Endothelial cell of umbilical vein (primary cell): ENCODE measurements around the gene MRGPRD. TPM values are rescaled to one million over a fixed set of nuclear protein-coding genes. Genes with fewer than 3 reads are reported as not detected.

Experiments used
- BruUV-seq: library from RNA; stranded (reverse); fragments of 400-500 nt; replicated peaks from 2 replicates; lab custom pipeline; 2021; lab: Mats Ljungman, UMichigan
- CTCF ChIA-PET: fragments of 300-600, 350-600 bp; sonication (Branson Sonifier 250); formaldehyde crosslinking; loops from one replicate; lab custom pipeline; 2021; ENCODE audit warnings: antibody characterized with exemption, inconsistent platforms; lab: Charles Lee
- POLR2A ChIA-PET: fragments of 300-600, 350-600 bp; sonication (Branson Sonifier 250); formaldehyde crosslinking; loops from one replicate; lab custom pipeline; 2021; ENCODE audit warnings: antibody characterized with exemption, inconsistent platforms; lab: Charles Lee
- DNase-seq: peaks from one replicate; pipeline ENCODE4 v3.0.0-alpha.2; 2011; ENCODE audit warnings: low read depth, low spot score
- FAIRE-seq: peaks from 2 replicates; lab custom pipeline; 2011; peaks lifted over from hg19 to GRCh38; lab: Jason Lieb, UNC
- H2AFZ ChIP-seq: 2 replicates; pipeline ENCODE4 v1.6.0; 2012; ENCODE audit warnings: low read depth, low read length, control low read depth, inconsistent platforms
- H3K27ac ChIP-seq: 2 replicates; pipeline ENCODE4 v1.5.1; 2011; ENCODE audit warnings: low read depth, mild to moderate bottlenecking, control low read depth, low read length, moderate library complexity; ENCODE audit not compliant: insufficient read depth
- H3K27me3 ChIP-seq, 2 experiments: 2 replicates each; pipeline versions ENCODE4 v1.6.0 to v1.6.1; 2011; ENCODE audit warnings: low read length in 2 of 2, mixed read lengths in 1 of 2; ENCODE audit not compliant: control insufficient read depth in 2 of 2, insufficient read depth in 2 of 2
- H3K36me3 ChIP-seq, 2 experiments: 2 replicates in 1 of 2; 3 replicates in 1 of 2; pipeline ENCODE4 v1.5.1; 2011; ENCODE audit warnings: low read length in 2 of 2, mild to moderate bottlenecking in 1 of 2, moderate library complexity in 1 of 2; ENCODE audit not compliant: control insufficient read depth in 2 of 2, insufficient read depth in 2 of 2; ENCODE audit errors: extremely low read depth in 1 of 2
- H3K4me1 ChIP-seq: 3 replicates; pipeline ENCODE4 v1.5.1; 2011; ENCODE audit warnings: mild to moderate bottlenecking, low read length; ENCODE audit not compliant: control insufficient read depth, insufficient read depth; ENCODE audit errors: extremely low read depth
- H3K4me2 ChIP-seq: 2 replicates; pipeline ENCODE4 v1.6.1; 2011; ENCODE audit warnings: low read length, control low read depth, mixed read lengths; ENCODE audit not compliant: insufficient read depth
- H3K4me3 ChIP-seq, 3 experiments: fragments of 200-600 bp in 1 of 3; sonication (generic), shearing (Covaris generic) in 1 of 3; replicated peaks in 1 of 3; 2 replicates each; pipeline ENCODE4 v1.5.1; 2011 to 2016; ENCODE audit warnings: control low read depth in 3 of 3, low read length in 3 of 3, mild to moderate bottlenecking in 2 of 3, inconsistent platforms in 1 of 3, low read depth in 1 of 3, moderate library complexity in 1 of 3; ENCODE audit not compliant: insufficient read depth in 1 of 3
- H3K79me2 ChIP-seq: 2 replicates; pipeline ENCODE4 v1.6.0; 2012; ENCODE audit warnings: low read length, inconsistent platforms; ENCODE audit not compliant: control insufficient read depth, insufficient read depth
- H3K9ac ChIP-seq: replicated peaks from 2 replicates; pipeline ENCODE3; 2011; ENCODE audit warnings: low read length, control low read depth; ENCODE audit not compliant: insufficient read depth; ENCODE audit errors: extremely low read depth
- H3K9me1 ChIP-seq: replicated peaks from 3 replicates; pipeline ENCODE4 v1.6.0; 2011; ENCODE audit warnings: mild to moderate bottlenecking, low read length; ENCODE audit not compliant: control insufficient read depth, insufficient read depth; ENCODE audit errors: extremely low read depth
- H3K9me3 ChIP-seq: replicated peaks from 2 replicates; pipeline ENCODE4 v1.5.1; 2012; ENCODE audit warnings: low read length, inconsistent platforms; ENCODE audit not compliant: control insufficient read depth, insufficient read depth
- H4K20me1 ChIP-seq: replicated peaks from 2 replicates; pipeline ENCODE3; 2011; ENCODE audit warnings: mild to moderate bottlenecking, low read length; ENCODE audit not compliant: control insufficient read depth, insufficient read depth; ENCODE audit errors: extremely low read depth
- EZH2 ChIP-seq: IDR thresholded peaks from 2 replicates; pipeline ENCODE4 v1.6.1; 2012; ENCODE audit warnings: borderline replicate concordance, low read depth, mild to moderate bottlenecking, moderate library complexity, low read length, inconsistent platforms; ENCODE audit not compliant: severe bottlenecking
- FOS ChIP-seq: IDR thresholded peaks from 2 replicates; pipeline ENCODE4 v1.6.1; 2011; ENCODE audit warnings: mild to moderate bottlenecking, low read length, moderate library complexity, borderline replicate concordance; ENCODE audit not compliant: insufficient read depth
- GATA2 ChIP-seq: IDR thresholded peaks from 2 replicates; pipeline ENCODE4 v1.7.0; 2011; ENCODE audit warnings: low read depth, mild to moderate bottlenecking, moderate library complexity, mixed read lengths, low read length; ENCODE audit not compliant: insufficient read length, insufficient read depth
- JUN ChIP-seq: IDR thresholded peaks from 2 replicates; pipeline ENCODE4 v1.6.1; 2011; ENCODE audit warnings: borderline replicate concordance, low read depth; ENCODE audit not compliant: insufficient read length, insufficient read depth
- MYC ChIP-seq: IDR thresholded peaks from one replicate; pipeline ENCODE4 v1.6.1; 2011; ENCODE audit warnings: mild to moderate bottlenecking, low read depth, low read length
- POLR2A ChIP-seq: IDR thresholded peaks from 2 replicates; pipeline ENCODE4 v1.6.1; 2012; ENCODE audit warnings: low read depth, mild to moderate bottlenecking, control low read depth, low read length
- POLR2AphosphoS5 ChIP-seq: IDR thresholded peaks from 2 replicates; pipeline ENCODE4 v1.6.1; 2012; ENCODE audit warnings: low read depth, mild to moderate bottlenecking, control low read depth, low read length, moderate library complexity; ENCODE audit not compliant: insufficient read depth
- dilution Hi-C: fragments of 300-500 bp; cut with MboI; formaldehyde crosslinking; loops from one replicate; pipeline ENCODE4 v1.15.0; 2019; ENCODE audit warnings: low sequenced_read_pairs; ENCODE audit not compliant: extremely low pct_ligation_motif_present
- intact Hi-C: fragments of 100-400 bp; cut with micrococcal nuclease; formaldehyde crosslinking; loops from one replicate; pipeline ENCODE4 v1.10.0; 2022
- polyA plus RNA-seq, 4 experiments: library from polyadenylated mRNA; depleted of rRNA in 3 of 4; stranded (reverse) in 3 of 4; unstranded in 1 of 4; fragments of >200 nt; gene quantifications; 2 replicates each; pipeline versions ENCODE4 v1.2.1 to v1.2.3, GENCODE V29; 2011 to 2012; ENCODE audit warnings: missing spikeins in 1 of 4
- total RNA-seq: library from RNA; stranded (reverse); gene quantifications from 2 replicates; pipeline ENCODE4 v1.2.3, GENCODE V29; 2021
- TF ChIP-seq, protein P1 (sequence below): IDR thresholded peaks from 2 replicates; pipeline ENCODE4 v1.6.1; 2011; ENCODE audit not compliant: insufficient read depth, insufficient read length
- TF ChIP-seq, protein P2 (sequence below), 2 donors: IDR thresholded peaks; 1 replicate in 1 of 2; 2 replicates in 1 of 2; pipeline ENCODE4 v1.5.1; 2011; ENCODE audit warnings: low read length in 2 of 2, mild to moderate bottlenecking in 2 of 2, moderate library complexity in 2 of 2, control low read depth in 1 of 2, inconsistent platforms in 1 of 2, low read depth in 1 of 2; ENCODE audit not compliant: insufficient read depth in 1 of 2; ENCODE audit errors: extremely low read depth in 1 of 2

Gene MRGPRD
- total and polyA plus RNA-seq, 2 donors (not counting 3 experiments of a cell fraction or from before 2014, with no cell fraction given) = not detected

DNA sequence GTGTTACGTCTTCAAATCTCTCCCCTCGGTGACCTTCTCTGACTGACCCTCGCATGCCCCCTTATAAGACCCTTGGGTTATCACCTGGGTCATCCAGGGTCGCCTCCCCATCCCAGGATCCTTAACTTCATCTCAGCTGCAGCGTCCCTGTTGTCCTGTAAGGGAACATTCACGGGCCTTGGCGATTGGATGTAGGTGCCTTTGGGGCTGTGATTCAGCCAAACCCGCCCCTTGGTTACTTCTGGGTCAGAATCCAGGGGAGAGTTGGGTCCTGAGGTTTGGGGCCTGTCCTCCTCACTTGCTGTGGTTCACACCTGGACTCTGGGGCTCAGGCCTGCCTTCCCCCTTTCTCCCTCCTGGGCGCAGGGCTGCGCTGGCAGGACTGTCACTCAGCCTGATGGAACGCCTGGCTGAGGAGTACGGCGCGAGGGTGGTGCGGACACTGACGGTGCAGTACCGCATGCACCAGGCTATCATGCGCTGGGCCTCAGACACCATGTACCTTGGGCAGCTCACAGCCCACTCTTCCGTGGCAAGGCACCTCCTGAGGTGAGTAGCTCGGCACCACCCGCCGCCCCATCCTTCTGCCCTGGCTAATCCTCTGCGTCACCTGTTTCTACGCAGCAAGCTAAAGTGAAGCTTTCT is 47.7 kb downstream of the MRGPRD start:
- DNase-seq = no peak
- Histone ChIP-seq H3K9me1 (no peaks in the 10 kb centered on the region), H3K4me3 (no peak overlapping the region), H3K36me3 (peaks cover 0 to 53% of the 10 kb centered on the region in 2 experiments), H3K4me2 (no peak overlapping the region), H3K27me3 (no peaks in the 10 kb centered on the region), H3K79me2 (no peaks in the 10 kb centered on the region), H3K9me3 (no peaks in the 10 kb centered on the region), H4K20me1 (no peaks in the 10 kb centered on the region), H3K4me1 (no peaks in the 10 kb centered on the region), H3K9ac (no peak overlapping the region), H2AFZ (no peak overlapping the region), H3K27ac (no peak overlapping the region)
- TF ChIP-seq, protein P1, sequence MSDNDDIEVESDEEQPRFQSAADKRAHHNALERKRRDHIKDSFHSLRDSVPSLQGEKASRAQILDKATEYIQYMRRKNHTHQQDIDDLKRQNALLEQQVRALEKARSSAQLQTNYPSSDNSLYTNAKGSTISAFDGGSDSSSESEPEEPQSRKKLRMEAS = no peak
- TF ChIP-seq POLR2AphosphoS5 = no peak
- no peak for TF ChIP-seq JUN
- TF ChIP-seq FOS = no peak
- TF ChIP-seq, protein P2, sequence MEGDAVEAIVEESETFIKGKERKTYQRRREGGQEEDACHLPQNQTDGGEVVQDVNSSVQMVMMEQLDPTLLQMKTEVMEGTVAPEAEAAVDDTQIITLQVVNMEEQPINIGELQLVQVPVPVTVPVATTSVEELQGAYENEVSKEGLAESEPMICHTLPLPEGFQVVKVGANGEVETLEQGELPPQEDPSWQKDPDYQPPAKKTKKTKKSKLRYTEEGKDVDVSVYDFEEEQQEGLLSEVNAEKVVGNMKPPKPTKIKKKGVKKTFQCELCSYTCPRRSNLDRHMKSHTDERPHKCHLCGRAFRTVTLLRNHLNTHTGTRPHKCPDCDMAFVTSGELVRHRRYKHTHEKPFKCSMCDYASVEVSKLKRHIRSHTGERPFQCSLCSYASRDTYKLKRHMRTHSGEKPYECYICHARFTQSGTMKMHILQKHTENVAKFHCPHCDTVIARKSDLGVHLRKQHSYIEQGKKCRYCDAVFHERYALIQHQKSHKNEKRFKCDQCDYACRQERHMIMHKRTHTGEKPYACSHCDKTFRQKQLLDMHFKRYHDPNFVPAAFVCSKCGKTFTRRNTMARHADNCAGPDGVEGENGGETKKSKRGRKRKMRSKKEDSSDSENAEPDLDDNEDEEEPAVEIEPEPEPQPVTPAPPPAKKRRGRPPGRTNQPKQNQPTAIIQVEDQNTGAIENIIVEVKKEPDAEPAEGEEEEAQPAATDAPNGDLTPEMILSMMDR (IDR thresholded peaks at IDR 0.05; ENCODE audit: extremely low read depth in 1 of 2, insufficient read depth in 1 of 2, low read depth in 1 of 2, low read length in 2 of 2) = no peak
- TF ChIP-seq MYC = no peak
- no peak for TF ChIP-seq EZH2
- TF ChIP-seq GATA2 = no peak
- TF ChIP-seq POLR2A = no peak
- no peak for FAIRE-seq
- intact Hi-C loops = no loop called here
- CTCF ChIA-PET = interaction anchor here (0.7 kb wide), 1 partner anchor 50 kb away, joined by 3 read pairs; no protein-coding TSS in a partner anchor
- dilution Hi-C loops = no loop called here
- POLR2A ChIA-PET = no interaction called here
- no TSS peak for BruUV-seq
